HG03280 (cell line): Measurements from ENCODE around the gene PRKCZ.
"Not testable (repeated sequence)": the region's sequence is repeated elsewhere in the genome, so short reads cannot be mapped to it uniquely, and the experiment has no call there.

Experiments used
- ATAC-seq: cut with Tn5 transposase; IDR thresholded peaks from one replicate; pipeline ENCODE4 v1.9.1; 2021; ENCODE audit warnings: mild to moderate bottlenecking, moderate library complexity; ENCODE audit not compliant: unreplicated experiment

PRKCZ gene

GRCh38 chr1:2082064-2082463 is 31.9 kb downstream of the PRKCZ start:
- no peak for ATAC-seq

- no peak for ATAC-seq
Observed at GRCh38 chr1:2083666-2084065, 33.5 kb downstream of the PRKCZ start.

- no peak for ATAC-seq
Observed at GRCh38 chr1:2084306-2084705, 34.1 kb downstream of the PRKCZ start.

- ATAC-seq, result no peak
Observed at GRCh38 chr1:2085080-2085479, 34.9 kb downstream of the PRKCZ start.

- no peak for ATAC-seq
Observed at GRCh38 chr1:2086446-2087078, 36.4 kb downstream of the PRKCZ start.

GRCh38 chr1:2087766-2088165 is 37.6 kb downstream of the PRKCZ start:
- ATAC-seq, result no peak

GRCh38 chr1:2088458-2088857 is 38.2 kb downstream of the PRKCZ start:
- ATAC-seq, result no peak

- no peak for ATAC-seq
Observed at GRCh38 chr1:2089051-2089450, 38.8 kb downstream of the PRKCZ start.

- ATAC-seq, result no peak
Observed at GRCh38 chr1:2090216-2090890, 40.1 kb downstream of the PRKCZ start.

- ATAC-seq, result no peak
Observed at GRCh38 chr1:2091611-2092604, 41.7 kb downstream of the PRKCZ start.

GRCh38 chr1:2093055-2093454 is 42.8 kb downstream of the PRKCZ start:
- no peak for ATAC-seq

- ATAC-seq, result no peak
Observed at GRCh38 chr1:2093636-2094035, 43.4 kb downstream of the PRKCZ start.

GRCh38 chr1:2094269-2095158 is 44.3 kb downstream of the PRKCZ start:
- ATAC-seq, result not testable (repeated sequence)

- ATAC-seq, result no peak
Observed at GRCh38 chr1:2095394-2095793, 45.2 kb downstream of the PRKCZ start.

- no peak for ATAC-seq
Observed at GRCh38 chr1:2095981-2096736, 45.9 kb downstream of the PRKCZ start.

GRCh38 chr1:2097386-2098300 is 47.4 kb downstream of the PRKCZ start:
- no peak for ATAC-seq

GRCh38 chr1:2098301-2098698 is 48.1 kb downstream of the PRKCZ start:
- ATAC-seq, result no peak

GRCh38 chr1:2098839-2099785 is 48.9 kb downstream of the PRKCZ start:
- ATAC-seq, result no peak
